DND-41 (cell line): Measurements from ENCODE around the gene EPHB1.

Experiments used
- ATAC-seq: fragments of 200-7000 bp; cut with Tn5 transposase; 3 replicates; pipeline ENCODE4 v1.9.1; 2021; ENCODE audit warnings: low read depth; ENCODE audit not compliant: insufficient read depth
- DNase-seq: peaks from one replicate; pipeline ENCODE4 v3.0.0-alpha.2; 2020
- H2AFZ ChIP-seq: 2 replicates; pipeline ENCODE4 v1.6.0; 2012; ENCODE audit warnings: low read depth, low read length
- H3K27ac ChIP-seq: 2 replicates; pipeline ENCODE4 v1.5.1; 2012; ENCODE audit warnings: low read length, inconsistent platforms
- H3K27me3 ChIP-seq: fragments of 200-600 bp; sonication (generic); 2 replicates; pipeline ENCODE4 v1.6.0; 2012; ENCODE audit warnings: low read length, mild to moderate bottlenecking, inconsistent platforms; ENCODE audit not compliant: insufficient read depth, poor library complexity
- H3K36me3 ChIP-seq: 2 replicates; pipeline ENCODE4 v1.5.1; 2012; ENCODE audit warnings: low read length, inconsistent platforms; ENCODE audit not compliant: insufficient read depth
- H3K4me1 ChIP-seq: 2 replicates; pipeline ENCODE4 v1.5.1; 2012; ENCODE audit warnings: mild to moderate bottlenecking, low read length; ENCODE audit not compliant: insufficient read depth
- H3K4me2 ChIP-seq: 2 replicates; pipeline ENCODE4 v1.6.0; 2012; ENCODE audit warnings: mild to moderate bottlenecking, moderate library complexity, low read length, inconsistent platforms; ENCODE audit not compliant: insufficient read depth
- H3K4me3 ChIP-seq, 2 experiments: fragments of 200-600 bp in 1 of 2; shearing (Covaris generic) in 1 of 2; 2 replicates each; pipeline ENCODE4 v1.5.1; 2012 to 2016; ENCODE audit warnings: inconsistent platforms in 2 of 2, low read length in 2 of 2, mild to moderate bottlenecking in 2 of 2, low read depth in 1 of 2, moderate library complexity in 1 of 2
- H3K79me2 ChIP-seq: 2 replicates; pipeline ENCODE4 v1.6.0; 2012; ENCODE audit warnings: low read length, inconsistent platforms; ENCODE audit not compliant: insufficient read depth
- H3K9ac ChIP-seq: 2 replicates; pipeline ENCODE4 v1.6.0; 2012; ENCODE audit warnings: low read depth, mild to moderate bottlenecking, inconsistent platforms, low read length, moderate library complexity
- H3K9me3 ChIP-seq: 2 replicates; pipeline ENCODE4 v1.5.1; 2012; ENCODE audit warnings: low read length, moderate library complexity, mild to moderate bottlenecking, inconsistent platforms; ENCODE audit not compliant: insufficient read depth, severe bottlenecking
- H4K20me1 ChIP-seq: 2 replicates; pipeline ENCODE4 v1.6.0; 2012; ENCODE audit warnings: low read length; ENCODE audit not compliant: insufficient read depth
- EZH2 ChIP-seq: IDR thresholded peaks from 3 replicates; pipeline ENCODE4 v1.6.1; 2012; ENCODE audit warnings: borderline replicate concordance, low read depth, mild to moderate bottlenecking, moderate library complexity, low read length, inconsistent platforms; ENCODE audit not compliant: severe bottlenecking
- TF ChIP-seq, protein P1 (sequence below): IDR thresholded peaks from 2 replicates; pipeline ENCODE4 v1.5.1; 2012; ENCODE audit warnings: borderline replicate concordance, low read length, moderate library complexity, mild to moderate bottlenecking; ENCODE audit not compliant: poor library complexity, severe bottlenecking; ENCODE audit errors: extremely low read depth

The EPHB1 gene

DNA sequence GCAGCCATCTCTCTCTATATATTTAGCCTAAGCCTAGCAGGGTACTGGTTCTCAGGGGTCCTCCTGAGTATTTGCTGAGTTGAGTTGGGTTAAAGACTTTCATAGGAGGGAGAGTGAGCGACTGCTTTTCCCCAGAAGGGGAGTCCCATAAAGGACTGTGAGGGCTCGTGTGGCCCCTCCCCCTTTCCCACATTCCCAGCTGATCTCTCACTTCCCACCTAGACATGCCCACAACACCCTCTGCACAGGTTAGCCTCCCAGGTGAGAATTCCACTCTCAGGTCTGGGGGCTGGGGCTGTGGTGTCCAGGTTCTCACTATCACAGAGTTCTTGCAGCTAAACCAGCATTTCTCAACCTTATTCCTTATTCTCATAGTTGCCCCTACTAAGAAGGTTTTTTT lies 15.8 kb downstream of the EPHB1 start:
- H3K4me3 ChIP-seq, result no peak overlapping the region
- no peaks in the 10 kb centered on the region for H4K20me1 ChIP-seq
- no peak overlapping the region for H3K9ac ChIP-seq
- no peaks in the 10 kb centered on the region for H3K79me2 ChIP-seq
- H3K4me1 ChIP-seq, result no peaks in the 10 kb centered on the region
- DNase-seq (no peak), ATAC-seq (no peak)
- H3K36me3 ChIP-seq, result no peaks in the 10 kb centered on the region
- no peaks in the 10 kb centered on the region for H3K9me3 ChIP-seq
- no peak for TF ChIP-seq EZH2
- TF ChIP-seq, protein P1, sequence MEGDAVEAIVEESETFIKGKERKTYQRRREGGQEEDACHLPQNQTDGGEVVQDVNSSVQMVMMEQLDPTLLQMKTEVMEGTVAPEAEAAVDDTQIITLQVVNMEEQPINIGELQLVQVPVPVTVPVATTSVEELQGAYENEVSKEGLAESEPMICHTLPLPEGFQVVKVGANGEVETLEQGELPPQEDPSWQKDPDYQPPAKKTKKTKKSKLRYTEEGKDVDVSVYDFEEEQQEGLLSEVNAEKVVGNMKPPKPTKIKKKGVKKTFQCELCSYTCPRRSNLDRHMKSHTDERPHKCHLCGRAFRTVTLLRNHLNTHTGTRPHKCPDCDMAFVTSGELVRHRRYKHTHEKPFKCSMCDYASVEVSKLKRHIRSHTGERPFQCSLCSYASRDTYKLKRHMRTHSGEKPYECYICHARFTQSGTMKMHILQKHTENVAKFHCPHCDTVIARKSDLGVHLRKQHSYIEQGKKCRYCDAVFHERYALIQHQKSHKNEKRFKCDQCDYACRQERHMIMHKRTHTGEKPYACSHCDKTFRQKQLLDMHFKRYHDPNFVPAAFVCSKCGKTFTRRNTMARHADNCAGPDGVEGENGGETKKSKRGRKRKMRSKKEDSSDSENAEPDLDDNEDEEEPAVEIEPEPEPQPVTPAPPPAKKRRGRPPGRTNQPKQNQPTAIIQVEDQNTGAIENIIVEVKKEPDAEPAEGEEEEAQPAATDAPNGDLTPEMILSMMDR, result no peak
- no peak overlapping the region for H2AFZ ChIP-seq
- H3K27ac ChIP-seq, result no peak overlapping the region
- H3K27me3 ChIP-seq, result no peaks in the 10 kb centered on the region
- H3K4me2 ChIP-seq, result no peak overlapping the region

DNA sequence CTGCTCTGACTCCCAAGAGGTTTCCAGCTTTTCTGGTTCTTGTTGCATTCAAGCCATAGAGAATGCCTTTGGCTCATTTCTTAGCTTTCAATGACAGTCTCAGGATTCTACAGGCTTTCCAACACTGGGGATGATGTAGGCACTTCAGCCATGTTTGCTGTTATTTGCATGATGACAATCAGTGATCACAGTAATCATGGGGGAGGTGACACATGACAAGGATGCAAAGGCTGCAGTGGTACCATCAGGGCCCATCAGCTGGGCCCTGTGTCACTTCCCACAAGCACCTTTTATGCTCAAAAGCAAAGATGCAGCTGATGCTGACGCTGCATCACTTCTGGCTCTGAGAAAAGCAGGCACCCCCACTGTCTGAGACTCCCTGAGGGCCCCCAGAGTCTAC lies 18.6 kb downstream of the EPHB1 start:
- H3K9ac ChIP-seq, result no peak overlapping the region
- ATAC-seq, result no peak

DNA sequence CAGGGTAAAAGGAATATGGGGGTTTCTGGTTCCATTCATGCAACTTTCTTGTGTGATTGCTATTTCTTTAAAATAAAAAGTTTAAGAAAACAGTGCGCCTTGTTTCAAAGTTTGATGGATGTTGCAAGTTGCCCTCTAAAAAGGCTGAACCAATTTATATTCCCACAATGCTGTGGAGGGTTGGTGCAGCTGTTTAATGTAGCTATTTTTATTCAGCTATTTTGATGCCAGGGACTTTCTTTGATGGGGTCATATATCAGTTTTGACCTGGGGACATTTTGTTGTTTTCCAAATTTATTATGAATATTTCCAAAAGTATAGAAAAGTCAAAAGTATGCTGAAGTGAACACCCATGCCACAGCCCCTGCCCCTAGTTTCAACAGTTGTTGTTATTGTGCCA lies 20.5 kb downstream of the EPHB1 start:
- H3K27ac ChIP-seq, result no peak overlapping the region
- H2AFZ ChIP-seq, result no peak overlapping the region
- no peaks in the 10 kb centered on the region for H3K4me1 ChIP-seq
- no peaks in the 10 kb centered on the region for H3K9me3 ChIP-seq
- H3K9ac ChIP-seq, result no peak overlapping the region
- no peaks in the 10 kb centered on the region for H3K36me3 ChIP-seq
- H3K27me3 ChIP-seq, result no peaks in the 10 kb centered on the region
- no peaks in the 10 kb centered on the region for H4K20me1 ChIP-seq
- ATAC-seq (no peak), DNase-seq (no peak)
- H3K4me2 ChIP-seq, result no peak overlapping the region
- no peak for TF ChIP-seq EZH2
- TF ChIP-seq, protein P1, result no peak
- no peak overlapping the region for H3K4me3 ChIP-seq
- H3K79me2 ChIP-seq, result no peaks in the 10 kb centered on the region

More for the DNA sequence above, 18.6 kb downstream of the EPHB1 start:
- no peaks in the 10 kb centered on the region for H4K20me1 ChIP-seq
- no peaks in the 10 kb centered on the region for H3K36me3 ChIP-seq
- H3K27me3 ChIP-seq, result no peaks in the 10 kb centered on the region
- H3K79me2 ChIP-seq, result no peaks in the 10 kb centered on the region
- TF ChIP-seq, protein P1, result no peak
- TF ChIP-seq EZH2, result no peak
- no peak overlapping the region for H2AFZ ChIP-seq
- H3K4me3 ChIP-seq, result no peak overlapping the region
- no peaks in the 10 kb centered on the region for H3K9me3 ChIP-seq
- H3K4me1 ChIP-seq, result no peaks in the 10 kb centered on the region
- no peak overlapping the region for H3K27ac ChIP-seq
- no peak for DNase-seq
- H3K4me2 ChIP-seq, result no peak overlapping the region

DNA sequence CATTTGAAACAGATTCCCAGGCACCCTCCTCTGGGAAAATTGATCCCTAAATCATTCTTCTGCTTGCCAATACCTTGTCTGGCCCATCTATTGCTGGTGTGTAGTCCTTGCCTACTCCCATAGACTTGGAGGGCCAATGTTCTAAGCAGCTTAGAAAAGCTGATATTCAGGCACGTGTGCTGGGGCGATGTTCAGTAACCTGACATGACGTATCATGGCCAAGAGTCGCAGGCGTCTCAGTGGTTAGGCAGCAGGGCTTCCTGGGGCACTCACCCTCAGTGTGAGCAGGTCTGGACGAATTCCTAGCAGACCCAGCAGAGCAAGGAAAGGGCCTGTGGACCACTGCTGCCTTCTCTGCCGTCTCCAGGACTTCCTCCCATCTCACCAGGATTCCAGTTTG lies 21.6 kb downstream of the EPHB1 start:
- Histone ChIP-seq H3K9me3 (no peaks in the 10 kb centered on the region), H3K27ac (no peak overlapping the region), H3K9ac (no peak overlapping the region), H3K4me3 (no peak overlapping the region), H3K4me2 (no peak overlapping the region), H3K79me2 (no peaks in the 10 kb centered on the region), H4K20me1 (no peaks in the 10 kb centered on the region), H3K4me1 (no peaks in the 10 kb centered on the region), H2AFZ (no peak overlapping the region), H3K27me3 (no peaks in the 10 kb centered on the region), H3K36me3 (no peaks in the 10 kb centered on the region)
- TF ChIP-seq, protein P1, result no peak
- no peak for TF ChIP-seq EZH2
- no peak for ATAC-seq
- no peak for DNase-seq
